Astrocyte (in vitro differentiated cells and primary cell): Measurements from ENCODE around the gene COL27A1. TPM values are rescaled to one million over a fixed set of nuclear protein-coding genes. Genes with fewer than 3 reads are reported as not detected.

ENCODE experiments used
- DNase-seq: peaks from one replicate; pipeline ENCODE4 v3.0.0-alpha.2; 2010; ENCODE audit warnings: low read depth
- FAIRE-seq: peaks from 2 replicates; lab custom pipeline; 2011; peaks lifted over from hg19 to GRCh38; lab: Jason Lieb, UNC
- H2AFZ ChIP-seq: 2 replicates; pipeline ENCODE4 v1.6.0; 2012; ENCODE audit warnings: low read depth, low read length, inconsistent platforms
- H3K27ac ChIP-seq: 2 replicates; pipeline ENCODE4 v1.5.1; 2011; ENCODE audit warnings: low read depth, low read length, inconsistent platforms
- H3K27me3 ChIP-seq: 2 replicates; pipeline ENCODE4 v1.6.0; 2011; ENCODE audit warnings: low read length, inconsistent platforms; ENCODE audit not compliant: insufficient read depth
- H3K36me3 ChIP-seq: 2 replicates; pipeline ENCODE4 v1.5.1; 2011; ENCODE audit warnings: low read length, inconsistent platforms; ENCODE audit not compliant: insufficient read depth
- H3K4me1 ChIP-seq: 2 replicates; pipeline ENCODE4 v1.5.1; 2011; ENCODE audit warnings: low read length, inconsistent platforms; ENCODE audit not compliant: insufficient read depth
- H3K4me2 ChIP-seq: 2 replicates; pipeline ENCODE4 v1.6.0; 2012; ENCODE audit warnings: low read length, inconsistent platforms
- H3K4me3 ChIP-seq: 2 replicates; pipeline ENCODE4 v1.5.1; 2011; ENCODE audit warnings: low read depth, mild to moderate bottlenecking, low read length, inconsistent platforms; ENCODE audit not compliant: insufficient read depth
- H3K79me2 ChIP-seq: 2 replicates; pipeline ENCODE4 v1.6.0; 2012; ENCODE audit warnings: mild to moderate bottlenecking, low read length, inconsistent platforms; ENCODE audit not compliant: insufficient read depth
- H3K9ac ChIP-seq: 2 replicates; pipeline ENCODE4 v1.6.0; 2012; ENCODE audit warnings: mild to moderate bottlenecking, low read length, inconsistent platforms
- H3K9me3 ChIP-seq: 2 replicates; pipeline ENCODE4 v1.5.1; 2012; ENCODE audit warnings: low read depth, mild to moderate bottlenecking, low read length, inconsistent platforms; ENCODE audit not compliant: insufficient read depth
- H4K20me1 ChIP-seq: 2 replicates; pipeline ENCODE4 v1.6.0; 2012; ENCODE audit warnings: low read length, inconsistent platforms; ENCODE audit not compliant: insufficient read depth
- H3K27ac Mint-ChIP-seq: one replicate; pipeline ENCODE4 v1.8.0; 2021; ENCODE audit warnings: mild to moderate bottlenecking, mixed read lengths; ENCODE audit not compliant: unreplicated experiment
- H3K27me3 Mint-ChIP-seq: one replicate; pipeline ENCODE4 v1.8.0; 2021; ENCODE audit warnings: low read depth, mixed read lengths; ENCODE audit not compliant: unreplicated experiment
- H3K36me3 Mint-ChIP-seq: one replicate; pipeline ENCODE4 v1.8.0; 2021; ENCODE audit warnings: low read depth, mixed read lengths; ENCODE audit not compliant: unreplicated experiment
- H3K4me1 Mint-ChIP-seq: one replicate; pipeline ENCODE4 v1.8.0; 2021; ENCODE audit warnings: low read depth, mixed read lengths; ENCODE audit not compliant: unreplicated experiment
- H3K4me3 Mint-ChIP-seq: one replicate; pipeline ENCODE4 v1.8.0; 2021; ENCODE audit warnings: mild to moderate bottlenecking, moderate library complexity, mixed read lengths; ENCODE audit not compliant: unreplicated experiment
- H3K9me3 Mint-ChIP-seq: one replicate; pipeline ENCODE4 v1.8.0; 2021; ENCODE audit warnings: mild to moderate bottlenecking, mixed read lengths; ENCODE audit not compliant: unreplicated experiment
- EZH2 ChIP-seq: IDR thresholded peaks from 2 replicates; pipeline ENCODE4 v1.6.1; 2012; ENCODE audit warnings: mild to moderate bottlenecking, low read length, inconsistent platforms; ENCODE audit not compliant: insufficient read depth
- total RNA-seq: library from RNA; stranded (reverse); gene quantifications from 2 replicates; pipeline ENCODE4 v1.2.1, GENCODE V29; 2021
- TF ChIP-seq, protein P1 (sequence below): IDR thresholded peaks from 2 replicates; pipeline ENCODE4 v1.5.1; 2011; ENCODE audit warnings: low read depth, mild to moderate bottlenecking, inconsistent platforms, low read length, moderate library complexity; ENCODE audit not compliant: insufficient read depth

COL27A1 gene
- total RNA-seq, 1 donor from 2014 or later = 31.2 TPM

GRCh38 chr9:114351932-114352331 is 196.6 kb downstream of the COL27A1 start:
- H3K4me2 ChIP-seq = no peak overlapping the region
- FAIRE-seq = no peak
- H3K36me3 ChIP-seq = peaks cover 6% of the 10 kb centered on the region

DNA sequence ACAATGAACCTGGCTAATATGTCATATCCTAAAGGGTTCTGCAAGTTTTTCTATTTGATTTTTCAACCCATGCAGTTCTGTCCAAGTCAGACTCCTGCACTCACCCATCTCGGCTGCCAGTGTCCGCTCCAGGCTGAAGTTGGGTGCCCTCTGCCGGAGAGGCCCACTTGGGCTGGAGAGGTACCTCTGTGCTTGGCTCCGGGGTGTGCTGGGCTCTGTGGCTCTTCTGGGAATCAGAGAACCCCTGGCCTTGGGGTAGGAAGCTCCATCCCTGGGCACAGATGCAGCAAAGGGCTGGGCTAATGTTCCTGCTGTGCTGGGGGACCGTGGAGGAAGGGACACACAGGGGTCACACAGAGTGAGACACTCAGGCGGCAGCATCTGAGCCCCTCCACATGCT is 200.5 kb downstream of the COL27A1 start:
- H3K4me2 ChIP-seq = no peak overlapping the region
- DNase-seq = no peak
- Mint-ChIP-seq H3K4me3 (no peak overlapping the region), H3K36me3 (peaks cover 36% of the 10 kb centered on the region), H3K9me3 (no peaks in the 10 kb centered on the region), H3K27ac (no peak overlapping the region), H3K4me1 (no peaks in the 10 kb centered on the region), H3K27me3 (no peaks in the 10 kb centered on the region)
- no peak for FAIRE-seq
- no peak overlapping the region for H3K9ac ChIP-seq
- no peaks in the 10 kb centered on the region for H4K20me1 ChIP-seq
- no peak overlapping the region for H2AFZ ChIP-seq
- no peaks in the 10 kb centered on the region for H3K79me2 ChIP-seq
- peaks cover 14% of the 10 kb centered on the region for H3K36me3 ChIP-seq
- H3K4me1 ChIP-seq = no peaks in the 10 kb centered on the region
- H3K9me3 ChIP-seq = no peaks in the 10 kb centered on the region
- no peak overlapping the region for H3K4me3 ChIP-seq
- H3K27me3 ChIP-seq = no peaks in the 10 kb centered on the region
- H3K27ac ChIP-seq = no peak overlapping the region
- TF ChIP-seq, protein P1, sequence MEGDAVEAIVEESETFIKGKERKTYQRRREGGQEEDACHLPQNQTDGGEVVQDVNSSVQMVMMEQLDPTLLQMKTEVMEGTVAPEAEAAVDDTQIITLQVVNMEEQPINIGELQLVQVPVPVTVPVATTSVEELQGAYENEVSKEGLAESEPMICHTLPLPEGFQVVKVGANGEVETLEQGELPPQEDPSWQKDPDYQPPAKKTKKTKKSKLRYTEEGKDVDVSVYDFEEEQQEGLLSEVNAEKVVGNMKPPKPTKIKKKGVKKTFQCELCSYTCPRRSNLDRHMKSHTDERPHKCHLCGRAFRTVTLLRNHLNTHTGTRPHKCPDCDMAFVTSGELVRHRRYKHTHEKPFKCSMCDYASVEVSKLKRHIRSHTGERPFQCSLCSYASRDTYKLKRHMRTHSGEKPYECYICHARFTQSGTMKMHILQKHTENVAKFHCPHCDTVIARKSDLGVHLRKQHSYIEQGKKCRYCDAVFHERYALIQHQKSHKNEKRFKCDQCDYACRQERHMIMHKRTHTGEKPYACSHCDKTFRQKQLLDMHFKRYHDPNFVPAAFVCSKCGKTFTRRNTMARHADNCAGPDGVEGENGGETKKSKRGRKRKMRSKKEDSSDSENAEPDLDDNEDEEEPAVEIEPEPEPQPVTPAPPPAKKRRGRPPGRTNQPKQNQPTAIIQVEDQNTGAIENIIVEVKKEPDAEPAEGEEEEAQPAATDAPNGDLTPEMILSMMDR = no peak
- TF ChIP-seq EZH2 = no peak

More at GRCh38 chr9:114351932-114352331, 196.6 kb downstream of the COL27A1 start:
- Mint-ChIP-seq H3K27me3 (no peaks in the 10 kb centered on the region), H3K27ac (no peak overlapping the region), H3K4me1 (peaks cover 19% of the 10 kb centered on the region), H3K36me3 (peaks cover 28% of the 10 kb centered on the region), H3K4me3 (no peak overlapping the region), H3K9me3 (no peaks in the 10 kb centered on the region)
- Histone ChIP-seq H3K79me2 (no peaks in the 10 kb centered on the region), H4K20me1 (no peaks in the 10 kb centered on the region), H3K27me3 (no peaks in the 10 kb centered on the region), H3K4me3 (no peak overlapping the region), H2AFZ (no peak overlapping the region), H3K27ac (no peak overlapping the region), H3K9ac (no peak overlapping the region), H3K9me3 (no peaks in the 10 kb centered on the region), H3K4me1 (peaks cover 15% of the 10 kb centered on the region)
- TF ChIP-seq, protein P1 = no peak
- no peak for DNase-seq

DNA sequence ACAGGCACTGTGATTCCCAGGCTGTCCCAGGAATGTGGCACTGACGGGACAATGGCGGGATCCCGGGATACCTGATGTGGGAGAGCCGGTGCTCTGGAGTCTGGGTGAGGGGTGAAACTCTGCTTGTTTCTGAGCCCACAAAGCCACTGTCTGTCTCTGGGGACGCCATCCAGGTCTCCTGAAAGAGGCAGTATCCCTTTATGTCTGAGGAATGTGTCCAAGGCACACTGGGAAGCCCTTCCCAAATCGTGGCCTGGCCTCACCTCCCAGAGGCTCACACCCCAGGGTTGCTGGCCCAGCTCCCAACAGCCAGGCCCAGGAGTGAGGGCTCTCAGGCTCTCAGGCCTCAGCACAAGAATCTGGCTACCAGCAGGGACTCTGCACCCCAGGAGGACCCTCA is 201.5 kb downstream of the COL27A1 start:
- Histone ChIP-seq H3K4me1 (no peaks in the 10 kb centered on the region), H3K4me2 (no peak overlapping the region), H2AFZ (no peak overlapping the region), H3K4me3 (no peak overlapping the region), H3K79me2 (no peaks in the 10 kb centered on the region), H3K9me3 (no peaks in the 10 kb centered on the region), H3K9ac (no peak overlapping the region), H3K27me3 (no peaks in the 10 kb centered on the region), H3K36me3 (peaks cover 14% of the 10 kb centered on the region), H4K20me1 (no peaks in the 10 kb centered on the region), H3K27ac (no peak overlapping the region)
- Mint-ChIP-seq H3K27ac (no peak overlapping the region), H3K4me1 (no peaks in the 10 kb centered on the region), H3K4me3 (no peak overlapping the region), H3K9me3 (no peaks in the 10 kb centered on the region), H3K27me3 (no peaks in the 10 kb centered on the region), H3K36me3 (peaks cover 40% of the 10 kb centered on the region)
- FAIRE-seq = no peak
- no peak for TF ChIP-seq EZH2
- TF ChIP-seq, protein P1 = no peak
- no peak for DNase-seq
